Measurements from ENCODE around the gene VPS35L. TPM values are rescaled to one million over a fixed set of nuclear protein-coding genes. Genes with fewer than 3 reads are reported as not detected.

Gene VPS35L
- total and polyA plus RNA-seq, 2 donors (not counting 1 experiment from before 2014, with no cell fraction given) = 17.5 to 62.1 TPM

DNA sequence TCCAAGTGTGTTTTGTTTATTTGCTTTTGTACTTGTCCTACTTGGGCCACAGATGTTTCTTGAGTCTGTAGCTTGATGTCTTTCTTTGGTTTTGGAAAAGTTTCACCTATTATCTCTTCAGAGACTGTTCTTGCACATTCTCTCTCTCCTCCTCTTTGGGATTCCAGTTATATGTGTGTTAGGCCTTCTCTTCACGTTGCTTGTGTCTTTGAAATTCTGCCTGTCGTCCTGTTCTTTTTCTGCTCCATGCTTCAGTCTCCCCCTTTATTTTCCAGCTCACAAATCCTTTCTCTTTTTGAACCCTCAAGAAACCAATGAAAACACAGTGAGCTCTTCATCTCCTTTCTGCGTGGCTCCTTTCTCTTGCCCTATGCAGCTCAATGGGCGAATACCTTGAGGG, 7.9 kb downstream of the VPS35L start:
- Histone ChIP-seq H3K4me3 (ENCODE audit: control extremely low read depth in 1 of 5, extremely low read depth in 1 of 5, insufficient read depth in 1 of 5, low read depth in 2 of 5, low read length in 4 of 5) (no peak overlapping the region), H3K4me2 (replicated peaks; ENCODE audit: low read depth, low read length, poor library complexity, severe bottlenecking) (no peak overlapping the region), H4K20me1 (ENCODE audit: control insufficient read depth, insufficient read depth, low read length, poor library complexity, severe bottlenecking) (peaks cover 3% of the 10 kb centered on the region), H3K27me3 (replicated peaks in 1 of 4; ENCODE audit: control extremely low read depth in 1 of 4, control insufficient read depth in 3 of 4, insufficient read depth in 4 of 4, low read length in 3 of 4) (no peaks in the 10 kb centered on the region), H3K9me3 (ENCODE audit: control extremely low read depth in 1 of 3, control insufficient read depth in 2 of 3, insufficient read depth in 1 of 3, low read length in 2 of 3) (no peaks in the 10 kb centered on the region), H3K4me1 (ENCODE audit: control insufficient read depth in 2 of 2, insufficient read depth in 2 of 2, low read length in 2 of 2) (no peaks in the 10 kb centered on the region), H3K79me2 (ENCODE audit: control insufficient read depth, insufficient read depth, low read length) (peaks cover 13% of the 10 kb centered on the region), H3K9ac (ENCODE audit: low read length) (no peak overlapping the region), H3K27ac (ENCODE audit: low read length in 2 of 2) (no peak overlapping the region), H2AFZ (ENCODE audit: insufficient read depth, low read depth, low read length, poor library complexity, severe bottlenecking) (no peak overlapping the region), H3K36me3 (replicated peaks in 1 of 2; ENCODE audit: control extremely low read depth in 1 of 2, control insufficient read depth in 1 of 2, extremely low read depth in 1 of 2, insufficient read depth in 2 of 2, low read length in 1 of 2) (peaks cover 0 to 24% of the 10 kb centered on the region in 2 experiments)
- ATAC-seq (ENCODE audit: low read depth) = no peak
- H3K9me3 Mint-ChIP-seq (ENCODE audit: insufficient read depth) = no peaks in the 10 kb centered on the region
- DNase-seq = no peak
- H3K4me1 Mint-ChIP-seq = peaks cover 1% of the 10 kb centered on the region
- TF ChIP-seq, protein P1, sequence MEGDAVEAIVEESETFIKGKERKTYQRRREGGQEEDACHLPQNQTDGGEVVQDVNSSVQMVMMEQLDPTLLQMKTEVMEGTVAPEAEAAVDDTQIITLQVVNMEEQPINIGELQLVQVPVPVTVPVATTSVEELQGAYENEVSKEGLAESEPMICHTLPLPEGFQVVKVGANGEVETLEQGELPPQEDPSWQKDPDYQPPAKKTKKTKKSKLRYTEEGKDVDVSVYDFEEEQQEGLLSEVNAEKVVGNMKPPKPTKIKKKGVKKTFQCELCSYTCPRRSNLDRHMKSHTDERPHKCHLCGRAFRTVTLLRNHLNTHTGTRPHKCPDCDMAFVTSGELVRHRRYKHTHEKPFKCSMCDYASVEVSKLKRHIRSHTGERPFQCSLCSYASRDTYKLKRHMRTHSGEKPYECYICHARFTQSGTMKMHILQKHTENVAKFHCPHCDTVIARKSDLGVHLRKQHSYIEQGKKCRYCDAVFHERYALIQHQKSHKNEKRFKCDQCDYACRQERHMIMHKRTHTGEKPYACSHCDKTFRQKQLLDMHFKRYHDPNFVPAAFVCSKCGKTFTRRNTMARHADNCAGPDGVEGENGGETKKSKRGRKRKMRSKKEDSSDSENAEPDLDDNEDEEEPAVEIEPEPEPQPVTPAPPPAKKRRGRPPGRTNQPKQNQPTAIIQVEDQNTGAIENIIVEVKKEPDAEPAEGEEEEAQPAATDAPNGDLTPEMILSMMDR (IDR thresholded peaks at IDR 0.05) = no peak
- TF ChIP-seq EZH2 (IDR thresholded peaks at IDR 0.05; ENCODE audit: borderline replicate concordance, insufficient read depth, low read depth, low read length, poor library complexity, severe bottlenecking) = no peak
- intact Hi-C loops (cut with micrococcal nuclease) = no loop called here
- WGBS (ENCODE audit: insufficient coverage) = 99% methylated on average over 4 of the region's 4 CpGs
- ChIA-PET POLR2A (no interaction called here), CTCF (interaction anchor here (0.6 to 2.5 kb wide), 5 partner anchors 10 to 821 kb away, joined by 3 to 6 read pairs (median 5); no protein-coding TSS in a partner anchor)
- H3K27me3 Mint-ChIP-seq = no peaks in the 10 kb centered on the region
- H3K4me3 Mint-ChIP-seq = no peak overlapping the region
- H3K27ac Mint-ChIP-seq = no peak overlapping the region

DNA sequence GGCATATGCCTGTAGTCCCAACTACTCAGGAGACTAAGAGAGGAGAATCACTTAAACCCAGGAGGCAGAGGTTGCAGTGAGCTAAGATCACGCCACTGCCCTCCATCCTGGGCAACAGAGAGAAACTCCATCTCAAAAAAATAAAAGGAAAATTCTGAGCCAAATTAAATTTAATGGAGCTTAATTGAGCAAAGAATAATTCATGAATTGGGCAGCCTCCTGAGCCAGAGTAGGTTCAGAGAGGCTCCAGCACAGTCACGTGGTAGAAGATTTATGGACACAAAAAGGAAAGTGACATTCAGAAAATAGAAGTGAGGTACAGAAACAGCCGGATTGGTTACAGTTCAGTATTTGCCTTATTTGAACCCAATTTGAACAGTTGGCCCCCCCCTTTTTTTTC, 10.9 kb downstream of the VPS35L start:
- Histone ChIP-seq H3K4me2 (replicated peaks; ENCODE audit: low read depth, low read length, poor library complexity, severe bottlenecking) (no peak overlapping the region), H3K27ac (ENCODE audit: low read length in 2 of 2) (no peak overlapping the region), H3K27me3 (replicated peaks in 1 of 4; ENCODE audit: control extremely low read depth in 1 of 4, control insufficient read depth in 3 of 4, insufficient read depth in 4 of 4, low read length in 3 of 4) (no peaks in the 10 kb centered on the region), H2AFZ (ENCODE audit: insufficient read depth, low read depth, low read length, poor library complexity, severe bottlenecking) (no peak overlapping the region), H3K9ac (ENCODE audit: low read length) (no peak overlapping the region), H3K79me2 (ENCODE audit: control insufficient read depth, insufficient read depth, low read length) (no peaks in the 10 kb centered on the region), H3K4me3 (ENCODE audit: control extremely low read depth in 1 of 5, extremely low read depth in 1 of 5, insufficient read depth in 1 of 5, low read depth in 2 of 5, low read length in 4 of 5) (no peak overlapping the region), H3K36me3 (replicated peaks in 1 of 2; ENCODE audit: control extremely low read depth in 1 of 2, control insufficient read depth in 1 of 2, extremely low read depth in 1 of 2, insufficient read depth in 2 of 2, low read length in 1 of 2) (peaks cover 3 to 45% of the 10 kb centered on the region in 2 experiments), H4K20me1 (ENCODE audit: control insufficient read depth, insufficient read depth, low read length, poor library complexity, severe bottlenecking) (no peaks in the 10 kb centered on the region), H3K4me1 (ENCODE audit: control insufficient read depth in 2 of 2, insufficient read depth in 2 of 2, low read length in 2 of 2) (no peaks in the 10 kb centered on the region), H3K9me3 (ENCODE audit: control extremely low read depth in 1 of 3, control insufficient read depth in 2 of 3, insufficient read depth in 1 of 3, low read length in 2 of 3) (no peaks in the 10 kb centered on the region)
- intact Hi-C loops (cut with micrococcal nuclease) = no loop called here
- Mint-ChIP-seq H3K27ac (no peak overlapping the region), H3K4me1 (no peaks in the 10 kb centered on the region), H3K27me3 (no peaks in the 10 kb centered on the region), H3K4me3 (no peak overlapping the region), H3K9me3 (ENCODE audit: insufficient read depth) (no peaks in the 10 kb centered on the region)
- CTCF ChIA-PET = interaction anchor here (1.6 kb wide), 1 partner anchor 818 kb away, joined by 3 read pairs; no protein-coding TSS in a partner anchor
- ATAC-seq (ENCODE audit: low read depth) (no peak), DNase-seq (no peak)
- 93% methylated on average over 2 of the region's 3 CpGs for WGBS (ENCODE audit: insufficient coverage)
- TF ChIP-seq, protein P1 (IDR thresholded peaks at IDR 0.05) = no peak
- TF ChIP-seq EZH2 (IDR thresholded peaks at IDR 0.05; ENCODE audit: borderline replicate concordance, insufficient read depth, low read depth, low read length, poor library complexity, severe bottlenecking) = no peak
- POLR2A ChIA-PET = no interaction called here
